Measurements from ENCODE around the gene EHBP1L1. TPM values are rescaled to one million over a fixed set of nuclear protein-coding genes. Genes with fewer than 3 reads are reported as not detected.

EHBP1L1 gene
- total RNA-seq, 1 donor from 2014 or later: 81.3 TPM

DNA sequence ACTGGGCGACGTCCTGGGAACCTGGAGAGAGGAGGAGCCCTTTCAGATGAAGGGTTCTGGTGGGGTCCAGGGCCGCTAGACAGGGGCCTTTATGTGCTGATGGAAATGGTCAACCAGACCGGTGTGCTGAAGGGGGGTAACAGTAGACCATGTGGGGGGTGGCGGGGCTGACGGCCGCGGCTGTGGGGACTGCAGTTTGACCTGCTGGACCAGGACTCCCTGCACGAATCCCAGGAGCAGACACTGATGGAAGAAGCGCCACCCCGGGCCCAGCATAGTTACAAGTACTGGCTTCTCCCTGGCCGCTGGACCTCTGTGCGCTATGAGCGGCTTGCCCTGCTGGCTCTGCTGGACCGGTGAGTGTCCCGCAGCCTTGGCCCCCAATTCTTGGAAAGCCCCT lies 46.2 kb downstream of the EHBP1L1 start:
- H3K9me3 Mint-ChIP-seq (ENCODE audit: low read depth): no peaks in the 10 kb centered on the region

DNA sequence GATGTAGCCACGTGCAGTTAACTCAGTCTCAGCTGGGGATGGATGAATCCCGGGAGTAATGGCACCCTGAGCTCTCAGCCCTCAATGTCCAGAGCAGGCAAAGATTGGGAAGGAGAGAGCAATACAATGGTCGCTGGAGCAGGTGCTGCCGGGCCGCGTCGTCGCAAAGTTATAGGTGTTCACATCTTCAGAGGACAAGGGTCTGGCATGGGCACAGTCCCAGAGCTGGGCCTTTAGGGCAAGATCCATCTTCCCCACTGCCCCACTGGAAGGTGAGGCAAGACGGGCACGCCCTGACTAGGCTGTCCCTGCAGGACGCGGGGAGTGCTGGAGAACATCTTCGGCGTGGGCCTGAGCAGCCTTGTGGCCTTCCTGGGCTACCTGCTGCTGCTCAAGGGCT lies 47.3 kb downstream of the EHBP1L1 start:
- TF ChIP-seq, protein P1, sequence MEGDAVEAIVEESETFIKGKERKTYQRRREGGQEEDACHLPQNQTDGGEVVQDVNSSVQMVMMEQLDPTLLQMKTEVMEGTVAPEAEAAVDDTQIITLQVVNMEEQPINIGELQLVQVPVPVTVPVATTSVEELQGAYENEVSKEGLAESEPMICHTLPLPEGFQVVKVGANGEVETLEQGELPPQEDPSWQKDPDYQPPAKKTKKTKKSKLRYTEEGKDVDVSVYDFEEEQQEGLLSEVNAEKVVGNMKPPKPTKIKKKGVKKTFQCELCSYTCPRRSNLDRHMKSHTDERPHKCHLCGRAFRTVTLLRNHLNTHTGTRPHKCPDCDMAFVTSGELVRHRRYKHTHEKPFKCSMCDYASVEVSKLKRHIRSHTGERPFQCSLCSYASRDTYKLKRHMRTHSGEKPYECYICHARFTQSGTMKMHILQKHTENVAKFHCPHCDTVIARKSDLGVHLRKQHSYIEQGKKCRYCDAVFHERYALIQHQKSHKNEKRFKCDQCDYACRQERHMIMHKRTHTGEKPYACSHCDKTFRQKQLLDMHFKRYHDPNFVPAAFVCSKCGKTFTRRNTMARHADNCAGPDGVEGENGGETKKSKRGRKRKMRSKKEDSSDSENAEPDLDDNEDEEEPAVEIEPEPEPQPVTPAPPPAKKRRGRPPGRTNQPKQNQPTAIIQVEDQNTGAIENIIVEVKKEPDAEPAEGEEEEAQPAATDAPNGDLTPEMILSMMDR (IDR thresholded peaks at IDR 0.05): no peak

More for the DNA sequence above, 46.2 kb downstream of the EHBP1L1 start:
- Mint-ChIP-seq H3K27me3 (ENCODE audit: low read depth) (no peaks in the 10 kb centered on the region), H3K4me3 (ENCODE audit: unreplicated experiment) (no peak overlapping the region), H3K36me3 (ENCODE audit: low read depth) (peaks cover 16% of the 10 kb centered on the region), H3K4me1 (ENCODE audit: low read depth) (peaks cover 3% of the 10 kb centered on the region), H3K27ac (ENCODE audit: unreplicated experiment) (no peak overlapping the region)
- TF ChIP-seq, protein P1 (IDR thresholded peaks at IDR 0.05): no peak
- DNase-seq (ENCODE audit: low spot score): no peak

DNA sequence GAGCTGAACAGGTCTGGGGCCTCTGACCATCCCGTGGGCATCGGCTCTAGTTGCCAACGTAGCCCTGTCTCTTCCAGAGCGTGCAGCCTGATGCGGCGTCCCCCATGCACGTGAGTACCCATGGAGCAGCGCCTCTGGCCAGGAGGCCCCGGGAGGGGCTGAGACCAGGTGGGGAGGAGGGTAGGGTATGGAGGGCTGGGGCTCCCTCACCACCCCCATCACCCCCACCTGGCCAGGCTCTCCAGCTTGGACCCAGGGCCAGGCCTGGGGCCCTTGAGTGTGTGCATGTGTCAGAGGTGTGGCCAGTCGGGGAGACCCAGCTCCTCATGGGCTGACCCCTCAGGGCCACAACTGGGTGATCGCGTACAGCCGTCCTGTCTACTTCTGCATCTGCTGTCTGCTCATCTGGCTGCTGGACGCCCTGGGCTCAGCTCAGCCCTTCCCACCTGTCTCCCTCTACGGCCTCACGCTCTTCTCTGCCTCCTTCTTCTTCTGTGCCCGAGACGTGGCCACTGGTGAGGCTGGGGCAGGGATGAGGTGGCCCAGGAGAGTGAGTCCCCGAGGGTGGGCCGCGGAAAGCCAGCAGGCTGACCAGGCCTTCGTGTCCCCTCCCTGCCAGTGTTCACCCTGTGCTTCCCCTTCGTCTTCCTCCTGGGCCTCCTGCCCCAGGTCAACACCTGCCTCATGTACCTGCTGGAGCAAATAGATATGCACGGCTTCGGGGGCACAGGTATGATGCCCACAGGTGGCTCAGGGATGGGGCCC lies 48.2 kb downstream of the EHBP1L1 start:
- DNase-seq (ENCODE audit: low spot score): no peak
- no peak overlapping the region for H3K27ac Mint-ChIP-seq (ENCODE audit: unreplicated experiment)
- H3K9me3 Mint-ChIP-seq (ENCODE audit: low read depth): no peaks in the 10 kb centered on the region
- H3K4me3 Mint-ChIP-seq (ENCODE audit: unreplicated experiment): no peak overlapping the region
- TF ChIP-seq, protein P1 (IDR thresholded peaks at IDR 0.05): no peak
- H3K4me1 Mint-ChIP-seq (ENCODE audit: low read depth): no peaks in the 10 kb centered on the region
- H3K36me3 Mint-ChIP-seq (ENCODE audit: low read depth): peaks cover 18% of the 10 kb centered on the region
- H3K27me3 Mint-ChIP-seq (ENCODE audit: low read depth): no peaks in the 10 kb centered on the region

More for the DNA sequence above, 47.3 kb downstream of the EHBP1L1 start:
- Mint-ChIP-seq H3K4me1 (ENCODE audit: low read depth) (no peaks in the 10 kb centered on the region), H3K4me3 (ENCODE audit: unreplicated experiment) (no peak overlapping the region), H3K27me3 (ENCODE audit: low read depth) (no peaks in the 10 kb centered on the region), H3K36me3 (ENCODE audit: low read depth) (peaks cover 18% of the 10 kb centered on the region), H3K27ac (ENCODE audit: unreplicated experiment) (no peak overlapping the region), H3K9me3 (ENCODE audit: low read depth) (no peaks in the 10 kb centered on the region)
- no peak for DNase-seq (ENCODE audit: low spot score)

DNA sequence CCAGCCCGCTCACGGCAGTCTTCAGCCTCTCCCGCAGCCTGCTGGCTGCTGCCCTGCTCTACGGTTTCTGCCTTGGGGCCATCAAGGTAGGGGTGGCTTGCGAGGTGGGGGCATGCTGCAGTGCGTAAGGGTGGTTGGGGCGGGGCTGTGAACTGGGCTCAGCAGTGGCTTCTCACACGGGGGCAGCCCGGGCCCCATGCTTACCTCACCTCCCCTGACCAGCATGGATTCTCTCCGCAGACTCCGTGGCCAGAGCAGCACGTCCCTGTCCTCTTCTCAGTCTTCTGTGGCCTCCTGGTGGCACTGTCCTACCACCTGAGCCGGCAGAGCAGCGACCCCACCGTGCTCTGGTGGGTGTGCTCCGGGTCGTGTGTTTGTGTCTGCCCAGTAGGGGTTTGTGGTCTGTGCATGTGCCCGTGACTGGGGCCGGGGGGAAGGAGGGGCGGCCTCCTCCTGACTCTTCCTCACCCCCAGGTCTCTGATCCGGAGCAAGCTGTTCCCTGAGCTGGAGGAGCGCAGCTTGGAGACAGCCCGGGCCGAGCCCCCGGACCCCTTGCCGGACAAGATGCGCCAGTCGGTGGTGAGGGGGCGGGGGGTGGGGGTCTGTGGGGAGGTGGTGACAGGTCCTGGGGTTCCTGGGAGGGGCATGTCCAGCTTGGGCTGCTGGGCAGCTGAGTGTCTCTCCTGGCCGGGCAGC lies 49.2 kb downstream of the EHBP1L1 start:
- H3K36me3 Mint-ChIP-seq (ENCODE audit: low read depth): peaks cover 17% of the 10 kb centered on the region
- TF ChIP-seq, protein P1 (IDR thresholded peaks at IDR 0.05): no peak

DNA sequence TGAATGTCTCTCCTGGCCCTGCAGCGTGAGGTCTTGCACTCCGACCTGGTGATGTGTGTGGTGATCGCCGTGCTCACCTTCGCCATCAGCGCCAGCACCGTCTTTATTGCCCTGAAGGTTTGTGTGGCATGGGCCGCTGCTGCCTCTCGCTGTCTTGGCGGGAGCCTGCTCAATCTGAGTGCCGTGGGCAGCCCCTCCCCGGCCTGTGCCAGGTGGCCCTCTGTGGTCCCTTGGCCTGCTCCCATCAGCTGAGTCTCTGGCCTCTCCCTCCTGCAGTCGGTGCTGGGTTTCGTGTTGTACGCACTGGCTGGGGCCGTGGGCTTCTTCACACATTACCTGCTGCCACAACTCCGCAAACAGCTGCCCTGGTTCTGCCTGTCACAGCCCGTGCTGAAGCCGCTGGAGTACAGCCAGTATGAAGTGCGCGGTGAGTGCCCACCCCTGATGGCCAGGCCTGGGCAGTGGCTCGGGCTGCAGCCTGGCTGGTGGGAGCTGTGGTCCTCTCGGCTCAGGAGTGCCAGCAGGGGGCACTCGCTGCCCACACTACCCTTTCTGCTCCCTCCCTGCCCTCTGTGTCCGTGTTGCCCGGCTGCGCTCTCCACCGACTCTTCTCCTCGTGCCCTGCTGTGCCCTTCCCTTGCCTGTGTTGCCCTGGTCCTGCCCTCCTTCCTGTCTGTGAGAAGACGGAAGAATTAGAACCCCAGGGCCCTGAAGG lies 49.9 kb downstream of the EHBP1L1 start:
- H3K4me1 Mint-ChIP-seq (ENCODE audit: low read depth): no peaks in the 10 kb centered on the region
- H3K27ac Mint-ChIP-seq (ENCODE audit: unreplicated experiment): peak overlapping the region; percentile 12
- H3K36me3 Mint-ChIP-seq (ENCODE audit: low read depth): peaks cover 18% of the 10 kb centered on the region
- H3K4me3 Mint-ChIP-seq (ENCODE audit: unreplicated experiment): no peak overlapping the region
- no peak for DNase-seq (ENCODE audit: low spot score)
- H3K9me3 Mint-ChIP-seq (ENCODE audit: low read depth): no peaks in the 10 kb centered on the region
- no peaks in the 10 kb centered on the region for H3K27me3 Mint-ChIP-seq (ENCODE audit: low read depth)
- TF ChIP-seq, protein P1 (IDR thresholded peaks at IDR 0.05): peak; percentile 72

More for the DNA sequence above, 49.2 kb downstream of the EHBP1L1 start:
- DNase-seq (ENCODE audit: low spot score): no peak
- Mint-ChIP-seq H3K4me1 (ENCODE audit: low read depth) (no peaks in the 10 kb centered on the region), H3K9me3 (ENCODE audit: low read depth) (no peaks in the 10 kb centered on the region), H3K27me3 (ENCODE audit: low read depth) (no peaks in the 10 kb centered on the region), H3K4me3 (ENCODE audit: unreplicated experiment) (no peak overlapping the region), H3K27ac (ENCODE audit: unreplicated experiment) (no peak overlapping the region)
